RPMI8226 (cell line): ENCODE data around the gene RASA3.
"Not testable (repeated sequence)": the region's sequence is repeated elsewhere in the genome, so short reads cannot be mapped to it uniquely, and the experiment has no call there.

ENCODE experiments used
- DNase-seq: peaks from one replicate; pipeline ENCODE4 v3.0.0-alpha.2; 2015

Gene RASA3

GRCh38 chr13:113996912-113997745 is 135.3 kb downstream of the RASA3 start:
- DNase-seq = no peak

GRCh38 chr13:113996081-113996911 is 136.1 kb downstream of the RASA3 start:
- DNase-seq = no peak

GRCh38 chr13:113995051-113995601 is 137.3 kb downstream of the RASA3 start:
- DNase-seq = no peak

- no peak for DNase-seq
These were observed 140.0 kb downstream of the RASA3 start for GRCh38 chr13:113992276-113993005.

GRCh38 chr13:113991676-113992179 is 140.7 kb downstream of the RASA3 start:
- no peak for DNase-seq

GRCh38 chr13:113991191-113991669 is 141.2 kb downstream of the RASA3 start:
- DNase-seq = no peak

GRCh38 chr13:113990321-113990837 is 142.0 kb downstream of the RASA3 start:
- DNase-seq = no peak

- no peak for DNase-seq
These were observed 142.7 kb downstream of the RASA3 start for GRCh38 chr13:113989585-113990300.

- DNase-seq = not testable (repeated sequence)
These were observed 143.6 kb downstream of the RASA3 start for GRCh38 chr13:113988859-113989258.

- peak; percentile 19 for DNase-seq
These were observed 150.1 kb downstream of the RASA3 start for GRCh38 chr13:113982296-113982661.

GRCh38 chr13:113981611-113982295 is 150.7 kb downstream of the RASA3 start:
- peak; percentile 40 for DNase-seq

GRCh38 chr13:113981194-113981605 is 151.2 kb downstream of the RASA3 start:
- peak; percentile 100 for DNase-seq

GRCh38 chr13:113980489-113981064 is 151.8 kb downstream of the RASA3 start:
- DNase-seq = no peak

- DNase-seq = no peak
These were observed 152.5 kb downstream of the RASA3 start for GRCh38 chr13:113979791-113980471.

- DNase-seq = no peak
These were observed 153.5 kb downstream of the RASA3 start for GRCh38 chr13:113978741-113979481.

- DNase-seq = no peak
These were observed 154.4 kb downstream of the RASA3 start for GRCh38 chr13:113977976-113978375.

GRCh38 chr13:113976711-113977684 is 155.4 kb downstream of the RASA3 start:
- DNase-seq = no peak

- no peak for DNase-seq
These were observed 157.0 kb downstream of the RASA3 start for GRCh38 chr13:113975416-113975815.
